ENCODE results near the gene PRCC.

GRCh38 chr1:156804572-156805243 is 37.4 kb downstream of the PRCC start:
- TF ChIP-seq CTCF (IDR thresholded peaks at IDR 0.05) (no peak), POLR2A (IDR thresholded peaks at IDR 0.05) (no peak), EP300 (IDR thresholded peaks at IDR 0.05) (no peak)
